Suppressor macrophage treated with lipopolysaccharide for 4 hours (primary cell): ENCODE data around the gene ALX4.

ENCODE experiments used
- DNase-seq: peaks from one replicate; pipeline ENCODE4 v3.0.0-alpha.2; 2020

The ALX4 gene

DNA sequence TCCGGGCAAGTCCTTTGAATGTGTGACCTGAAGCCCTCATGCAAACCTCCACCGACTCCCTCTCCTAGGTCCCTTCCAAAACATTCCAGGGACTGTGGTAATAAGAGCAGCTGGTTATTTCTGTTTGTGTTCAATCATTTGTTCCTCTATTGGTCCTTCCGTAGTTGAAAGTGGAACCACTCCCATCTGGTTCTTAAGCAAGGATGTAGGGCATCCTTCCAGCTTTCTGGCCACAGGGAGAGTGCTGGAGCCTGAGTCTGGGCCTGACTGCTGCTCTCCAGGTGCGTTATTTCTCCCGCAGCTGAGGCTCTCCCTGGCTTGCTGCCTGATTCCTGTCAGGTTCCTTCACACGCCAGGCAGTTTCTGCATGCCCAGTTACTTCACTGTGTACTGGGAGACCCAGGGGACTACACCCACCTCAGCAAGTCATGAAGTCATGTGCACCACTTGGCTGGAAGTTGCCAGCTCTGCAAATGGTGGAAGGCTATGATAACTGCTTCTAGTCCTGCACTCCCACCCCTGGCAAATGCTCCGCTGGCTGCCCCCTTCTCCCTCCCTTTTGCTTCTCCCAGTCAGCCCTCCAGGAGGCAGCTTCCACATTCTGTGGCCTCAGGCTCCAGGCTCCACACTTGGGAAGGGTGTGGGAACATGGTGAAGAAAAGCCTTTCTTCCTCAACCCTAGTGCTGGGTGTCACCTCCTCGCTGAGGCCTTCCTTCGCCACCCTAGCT lies 4.0 kb upstream of the ALX4 start:
- DNase-seq = peak; percentile 17

DNA sequence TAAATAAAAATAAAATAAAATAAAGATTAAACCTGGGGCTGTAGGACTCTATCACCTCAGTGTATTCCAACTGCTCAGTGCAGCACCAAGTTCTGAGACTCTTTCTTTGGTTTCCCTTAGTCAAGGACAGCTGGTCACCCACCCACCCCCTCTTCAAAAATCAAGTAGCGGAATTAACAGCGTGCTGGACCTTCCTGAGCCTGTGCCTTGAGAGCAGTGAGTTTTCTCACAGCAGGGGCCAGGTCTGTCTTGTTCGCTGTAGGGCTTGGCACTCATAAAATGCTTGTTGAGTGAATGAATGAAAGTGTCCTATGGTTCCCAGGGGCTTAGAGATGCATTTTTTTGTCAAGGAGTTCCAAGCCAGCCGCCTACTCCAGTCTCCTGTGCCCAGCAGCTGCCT lies 2.9 kb upstream of the ALX4 start:
- no peak for DNase-seq

DNA sequence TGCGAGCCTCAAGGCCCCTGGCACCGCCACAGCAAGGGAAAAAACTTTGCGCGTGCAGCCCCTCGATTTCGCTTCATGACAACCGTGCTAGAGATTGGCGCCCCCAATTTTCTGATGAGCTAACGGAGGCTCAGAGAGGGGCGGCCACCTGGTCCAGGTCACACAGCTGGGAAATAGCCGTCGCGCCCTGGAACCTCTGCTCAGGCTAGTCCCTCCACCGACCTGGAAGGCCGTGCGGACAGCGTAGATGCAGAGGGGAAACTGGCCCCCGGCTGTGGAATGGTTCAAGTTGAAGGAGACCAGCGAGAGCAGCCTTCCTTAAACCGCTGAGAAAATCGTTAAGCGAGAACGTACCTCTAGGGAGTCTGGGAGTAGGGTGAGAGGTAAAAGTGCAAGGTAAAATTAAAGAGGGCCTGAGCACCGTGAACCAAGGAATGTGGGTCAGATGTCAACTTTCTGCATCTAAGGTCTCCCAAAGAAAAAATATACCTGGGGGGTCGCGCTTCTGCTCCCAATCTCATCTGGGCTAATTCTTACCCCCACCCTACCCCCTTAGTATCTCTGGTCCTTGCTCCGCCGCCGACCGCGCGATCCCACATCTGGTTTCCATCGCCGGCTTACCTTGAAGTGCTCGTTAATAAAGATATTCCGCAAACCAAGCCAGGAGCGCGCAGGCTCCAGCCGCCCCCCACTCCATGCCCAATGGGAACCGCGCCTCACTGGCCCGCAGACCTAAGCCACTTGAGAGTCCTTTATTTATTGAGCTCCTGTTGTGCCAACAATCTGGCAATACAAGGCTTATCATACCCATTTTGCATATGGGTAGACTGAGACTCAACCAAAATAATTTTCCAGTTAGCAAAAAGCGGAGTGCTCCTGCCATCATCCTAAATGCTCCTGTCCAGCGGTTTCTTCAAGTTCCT lies 1.7 kb upstream of the ALX4 start:
- DNase-seq = no peak

DNA sequence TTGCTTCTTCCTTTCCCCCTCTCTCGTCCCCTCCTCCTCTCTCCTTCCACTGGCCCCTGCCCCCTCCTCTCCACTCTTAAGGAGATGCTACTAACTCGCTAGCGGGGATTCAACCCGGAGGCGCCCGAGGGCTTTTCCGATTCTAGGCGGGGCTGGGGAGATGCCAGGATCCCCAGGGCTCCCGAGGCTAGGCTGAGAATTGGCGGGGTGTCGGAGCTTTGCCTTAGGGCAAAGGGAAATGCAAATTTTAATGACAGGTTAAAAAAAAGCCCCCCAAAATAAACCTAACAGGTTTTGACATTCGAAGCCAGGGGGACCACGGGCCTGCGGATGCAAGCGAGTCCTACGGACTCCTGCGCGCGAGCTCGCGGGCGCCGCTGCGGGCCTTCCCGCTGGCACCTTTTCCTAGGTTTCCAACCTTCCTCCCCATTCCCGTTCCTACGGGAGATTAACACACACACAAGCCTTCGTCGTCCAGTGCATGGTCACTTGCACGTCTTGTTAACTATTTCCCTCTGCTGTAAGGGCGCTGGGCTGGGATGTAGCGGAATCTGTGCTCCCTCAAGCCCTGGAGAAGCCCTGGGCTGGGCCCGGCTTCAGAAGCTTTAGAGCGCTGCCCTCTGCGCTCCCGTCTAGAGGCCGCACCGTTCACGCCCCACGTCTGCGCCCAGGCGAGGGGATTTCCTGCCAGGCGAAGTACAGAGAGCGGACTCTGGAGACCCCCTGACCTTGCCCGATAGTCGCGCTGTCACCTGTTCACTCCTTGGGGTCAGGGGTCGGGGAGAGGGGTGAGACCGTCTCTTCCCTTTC lies 729 bp upstream of the ALX4 start:
- DNase-seq = no peak

DNA sequence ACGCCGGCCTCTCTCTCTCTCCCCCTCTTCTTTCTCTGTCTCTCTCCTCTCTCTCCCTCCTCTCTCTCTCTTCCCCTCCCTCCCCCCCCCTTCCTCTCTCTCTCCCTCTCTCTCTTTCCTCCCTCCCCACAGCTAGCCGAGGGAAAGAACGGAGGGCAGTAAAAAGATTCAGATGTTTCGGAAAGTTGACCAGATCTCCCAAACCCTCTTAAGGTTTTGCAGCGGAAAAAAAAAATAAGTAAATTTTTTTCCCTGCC lies 195 bp upstream of the ALX4 start:
- DNase-seq = no peak

DNA sequence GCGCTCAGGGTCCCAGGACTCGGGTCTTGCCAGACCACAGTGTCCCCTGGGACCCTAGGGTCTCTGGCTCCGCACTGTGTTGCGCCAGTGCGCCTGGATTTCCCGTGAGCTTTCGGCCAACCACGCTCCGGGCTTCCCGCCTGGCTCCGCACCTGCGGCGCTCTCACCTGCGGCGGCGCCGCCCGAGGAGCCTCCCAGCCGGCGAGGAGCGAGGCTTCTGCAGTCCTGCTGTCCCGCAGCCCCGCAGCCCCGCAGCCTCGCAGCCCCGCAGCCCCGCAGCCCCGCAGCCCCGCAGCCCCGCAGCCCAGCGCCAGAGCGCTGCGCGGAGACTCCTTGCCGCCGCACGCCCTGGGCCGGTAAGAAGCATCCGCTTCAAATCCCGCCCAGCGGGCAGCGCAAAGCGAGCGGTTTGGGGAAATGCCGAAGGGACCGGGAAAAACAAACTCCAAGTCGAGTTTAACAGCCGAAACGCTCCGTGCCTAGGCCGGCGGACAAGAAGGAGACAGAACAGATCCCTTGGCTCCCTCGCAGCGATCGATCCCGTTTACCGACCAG lies 939 bp downstream of the ALX4 start:
- no peak for DNase-seq

DNA sequence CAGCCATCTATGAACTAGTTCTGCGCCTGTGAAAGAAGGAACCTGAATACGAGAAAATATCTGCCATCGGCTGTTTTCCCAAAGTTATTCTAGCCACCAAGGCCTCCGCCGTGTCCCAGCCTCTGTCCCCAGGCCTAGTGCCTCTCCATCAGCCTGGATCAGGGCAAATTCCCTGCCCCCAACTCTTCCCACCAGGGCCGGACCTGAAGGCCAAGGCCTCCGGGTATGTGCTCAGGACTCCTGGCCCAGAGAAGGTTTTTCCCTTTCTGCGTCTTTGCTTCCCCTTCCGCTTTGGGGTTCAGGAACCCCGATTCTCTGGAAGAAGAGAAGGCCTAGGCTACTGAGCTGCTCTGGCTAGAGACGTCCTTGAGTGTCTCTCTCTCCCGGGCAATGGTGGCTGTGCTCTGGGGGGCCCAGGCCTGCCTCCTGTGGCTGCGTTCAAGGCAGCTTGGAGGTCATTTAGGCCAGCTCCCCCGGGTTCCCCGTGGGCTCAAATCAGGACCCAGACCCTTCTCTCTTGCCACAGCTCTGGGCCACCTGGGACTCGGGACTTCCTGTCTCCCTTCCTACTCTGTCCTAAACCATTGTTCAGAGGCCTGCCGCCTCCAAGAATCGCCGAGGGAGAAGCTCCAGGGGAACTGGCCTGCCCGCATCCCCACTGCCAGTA lies 1.6 kb downstream of the ALX4 start:
- no peak for DNase-seq

DNA sequence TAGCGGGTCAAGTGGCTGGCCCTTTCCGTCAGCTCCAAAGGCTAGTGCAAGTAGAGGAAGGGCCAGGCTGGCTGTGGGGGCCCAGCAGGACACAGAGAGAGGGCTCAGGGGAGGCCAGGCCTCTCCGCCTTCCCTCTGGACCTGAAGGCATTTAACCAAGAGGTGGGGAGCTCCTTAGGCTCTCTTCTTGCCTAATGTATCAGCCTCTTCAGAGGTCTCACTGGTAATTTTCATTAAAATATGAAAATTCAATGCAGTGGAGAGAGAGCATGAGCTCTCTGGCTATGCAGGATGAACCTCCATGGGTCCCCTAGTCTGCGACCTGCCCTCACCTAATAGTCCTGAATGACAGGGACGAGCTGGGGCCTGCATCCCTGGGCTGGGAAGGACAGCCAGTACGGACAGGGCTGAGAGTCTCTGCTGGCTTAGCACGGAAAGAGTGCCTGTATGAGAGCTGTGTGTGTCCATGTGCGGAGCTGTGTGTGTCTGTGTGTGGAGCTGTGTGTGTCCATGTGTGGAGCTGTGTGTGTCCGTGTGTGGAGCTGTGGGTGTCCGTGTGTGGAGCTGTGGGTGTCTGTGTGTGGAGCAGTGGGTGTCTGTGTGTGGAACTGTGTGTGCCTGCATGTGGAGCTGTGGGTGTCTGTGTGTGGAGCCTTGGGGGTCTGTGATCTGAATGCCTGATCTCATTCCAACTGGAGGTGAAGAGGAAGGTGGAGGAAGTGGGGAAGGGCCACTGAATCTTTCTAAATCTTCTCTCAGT lies 2.4 kb downstream of the ALX4 start:
- no peak for DNase-seq

DNA sequence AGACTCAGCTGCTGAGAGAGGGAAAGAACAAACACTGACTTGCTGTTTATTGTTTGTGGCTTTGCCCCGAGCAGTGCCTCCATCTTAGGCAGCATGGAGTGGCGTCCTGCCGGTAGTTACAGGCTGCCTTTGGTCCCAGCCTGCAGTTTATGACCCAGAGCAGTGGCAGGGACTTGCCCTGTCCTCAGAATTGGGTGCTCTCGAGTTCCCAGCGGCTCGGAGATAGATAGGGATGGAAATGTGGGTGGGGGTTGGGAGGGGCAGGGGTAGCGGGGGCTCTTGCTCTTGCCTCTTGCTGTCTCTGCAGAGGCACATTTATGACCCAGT lies 3.1 kb downstream of the ALX4 start:
- no peak for DNase-seq

DNA sequence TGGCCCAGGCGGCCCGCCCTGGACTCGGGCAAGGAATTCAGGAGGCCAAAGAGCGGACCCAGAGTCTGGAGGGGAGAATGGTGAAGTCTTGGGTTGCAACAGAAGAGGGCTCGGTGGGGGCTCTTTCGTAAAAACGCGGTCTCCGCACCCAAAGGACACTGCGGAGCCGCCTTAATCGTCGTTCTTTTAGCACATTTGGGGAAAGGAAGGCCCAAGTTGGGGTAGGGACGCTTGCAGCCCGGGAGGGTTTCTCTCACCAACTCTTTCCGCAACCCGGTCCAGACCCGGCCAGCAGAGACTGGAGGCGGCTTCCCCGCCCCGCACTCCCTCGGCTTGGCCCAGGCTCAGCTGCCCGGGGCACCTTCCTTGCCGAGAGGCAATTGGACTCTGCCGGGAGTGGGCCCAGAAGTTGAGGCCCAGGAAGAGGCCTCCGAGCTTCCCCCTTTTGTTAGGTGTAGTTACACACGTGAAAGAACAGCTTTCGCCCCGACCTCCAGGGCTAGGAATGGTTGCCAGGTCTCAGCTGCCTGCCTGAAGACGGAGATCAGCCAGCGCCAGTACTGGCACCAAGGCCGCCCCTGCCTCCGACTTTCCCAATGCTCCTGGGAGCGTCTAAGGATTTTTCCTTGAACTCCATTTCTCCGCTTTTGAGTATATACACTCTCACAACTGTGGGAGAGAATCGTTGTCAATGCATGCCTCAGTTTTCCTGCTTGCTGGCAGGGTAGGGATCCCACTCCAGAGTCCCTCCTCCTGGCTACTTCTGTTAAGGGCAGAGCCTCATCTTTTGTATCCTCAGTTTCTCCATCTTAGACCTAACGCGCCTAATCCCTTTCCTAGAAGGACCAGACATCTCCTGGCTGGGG lies 3.7 kb downstream of the ALX4 start:
- DNase-seq = no peak

DNA sequence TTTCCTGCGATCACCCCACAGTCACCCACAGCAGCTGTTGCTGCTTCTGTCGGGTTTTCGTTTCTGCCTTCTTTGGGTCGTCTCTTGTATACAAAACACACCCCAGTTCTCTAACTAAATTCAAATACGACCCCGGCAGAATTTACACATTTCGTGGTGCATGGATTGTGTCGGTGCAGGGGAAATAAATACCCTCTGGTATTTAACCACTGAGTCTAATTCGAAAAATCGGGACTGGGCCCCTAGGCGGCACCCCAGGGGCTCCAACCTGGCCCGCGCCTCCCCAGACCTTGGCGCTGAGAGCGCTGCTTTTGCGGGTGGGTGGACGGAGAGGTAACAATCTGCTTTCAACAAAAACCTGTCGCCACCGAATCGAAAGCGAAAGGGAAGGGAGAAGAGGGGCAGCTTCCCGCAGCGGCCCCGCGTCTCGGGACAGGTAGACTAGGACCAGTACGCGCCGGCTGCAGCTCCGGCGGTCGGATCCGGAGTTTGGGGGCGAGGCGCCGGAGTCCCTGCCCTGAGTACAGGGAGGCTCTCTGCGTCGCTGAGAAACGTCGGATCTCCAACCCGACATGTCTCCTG lies 4.4 kb downstream of the ALX4 start:
- DNase-seq = no peak

DNA sequence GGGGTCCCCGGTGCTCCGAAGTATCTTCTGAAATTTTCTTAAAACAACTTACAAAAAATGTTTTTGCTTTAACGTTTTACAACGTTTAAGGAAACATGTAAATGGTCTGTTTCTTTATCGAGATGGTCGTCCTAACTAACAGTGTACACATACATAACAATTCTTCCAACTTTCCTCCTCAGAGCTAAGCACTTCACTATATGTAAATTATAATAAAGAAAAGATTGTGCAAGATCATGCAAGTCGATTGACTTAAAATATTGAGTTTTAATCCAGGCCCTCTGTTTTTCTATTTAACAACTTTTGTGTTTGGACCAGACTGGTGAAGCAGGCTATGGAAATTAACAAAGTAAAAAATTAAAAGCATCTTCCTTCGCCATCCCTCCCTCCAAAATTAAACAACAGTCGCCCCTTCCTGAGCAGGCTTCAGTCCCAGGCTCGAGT lies 4.9 kb downstream of the ALX4 start:
- no peak for DNase-seq

DNA sequence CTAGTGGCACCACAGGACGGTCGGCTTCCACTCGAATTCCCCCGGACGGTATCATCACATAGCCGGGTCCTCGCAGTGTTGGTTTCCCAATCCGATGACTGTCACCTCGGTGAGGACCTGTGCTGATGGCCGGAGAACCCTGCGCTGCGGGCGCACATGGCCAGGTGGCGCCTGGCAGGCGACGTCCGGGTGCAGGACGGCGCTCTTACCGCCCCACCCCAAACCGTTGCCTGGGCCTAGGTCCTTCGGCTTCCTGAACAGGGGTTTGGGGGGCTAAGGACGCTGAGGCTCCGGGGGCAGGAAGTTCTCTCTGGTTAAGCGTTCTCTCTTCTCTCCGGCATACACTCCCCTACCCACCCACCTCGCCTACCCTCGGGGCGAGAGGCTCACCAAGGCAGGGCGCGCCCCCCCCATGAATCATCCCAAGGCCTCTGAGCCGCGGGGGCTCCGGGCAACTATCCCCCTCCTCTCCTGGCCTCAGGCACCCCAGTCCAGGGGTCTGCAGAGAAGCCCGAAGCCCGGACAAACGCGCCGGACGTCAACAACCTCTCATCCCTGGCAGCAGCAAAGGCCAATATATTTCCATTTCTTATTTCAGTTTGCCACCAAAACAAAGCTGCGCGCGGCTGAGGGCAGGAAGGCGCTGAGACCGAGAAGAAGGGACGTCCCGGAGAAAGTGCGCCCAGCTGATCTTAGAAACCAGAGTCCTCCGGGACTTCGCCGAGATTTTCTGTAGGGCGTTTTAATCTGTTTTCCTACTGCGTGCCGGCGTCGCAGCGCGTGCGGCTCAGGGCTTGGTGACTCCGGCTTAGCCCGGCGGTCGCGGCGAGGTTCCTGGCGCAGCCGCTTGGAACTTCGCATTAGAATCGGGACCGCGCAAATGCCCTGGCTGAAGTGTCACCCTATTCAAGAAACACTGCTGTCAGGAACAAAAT lies 5.6 kb downstream of the ALX4 start:
- peak; percentile 14 for DNase-seq

DNA sequence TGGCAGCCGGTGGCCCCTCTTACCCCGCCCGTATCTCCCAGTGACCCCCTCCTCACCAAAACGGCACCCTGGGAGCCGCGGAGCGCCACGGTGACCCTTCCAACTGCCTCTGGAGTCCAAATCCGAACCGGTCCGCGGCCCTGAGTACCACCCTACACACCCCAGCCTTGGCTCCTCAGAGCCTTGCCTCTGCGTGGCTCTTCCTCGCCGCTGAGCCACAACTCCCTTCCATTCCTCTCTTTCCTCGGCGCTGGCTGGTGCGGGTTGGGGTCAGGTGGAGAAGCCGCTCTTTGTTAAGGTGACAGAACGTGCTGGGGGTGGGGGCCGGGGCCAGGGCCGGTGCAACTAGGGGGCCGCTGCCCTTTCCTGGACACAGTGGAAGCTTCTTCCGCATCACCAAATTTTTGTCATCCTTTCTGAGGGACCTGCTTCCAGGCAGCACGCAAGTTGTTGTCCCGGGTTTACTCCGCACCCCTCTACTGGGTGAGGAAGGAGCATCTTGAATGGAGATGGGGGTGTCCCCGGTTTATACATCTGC lies 6.5 kb downstream of the ALX4 start:
- DNase-seq = no peak

DNA sequence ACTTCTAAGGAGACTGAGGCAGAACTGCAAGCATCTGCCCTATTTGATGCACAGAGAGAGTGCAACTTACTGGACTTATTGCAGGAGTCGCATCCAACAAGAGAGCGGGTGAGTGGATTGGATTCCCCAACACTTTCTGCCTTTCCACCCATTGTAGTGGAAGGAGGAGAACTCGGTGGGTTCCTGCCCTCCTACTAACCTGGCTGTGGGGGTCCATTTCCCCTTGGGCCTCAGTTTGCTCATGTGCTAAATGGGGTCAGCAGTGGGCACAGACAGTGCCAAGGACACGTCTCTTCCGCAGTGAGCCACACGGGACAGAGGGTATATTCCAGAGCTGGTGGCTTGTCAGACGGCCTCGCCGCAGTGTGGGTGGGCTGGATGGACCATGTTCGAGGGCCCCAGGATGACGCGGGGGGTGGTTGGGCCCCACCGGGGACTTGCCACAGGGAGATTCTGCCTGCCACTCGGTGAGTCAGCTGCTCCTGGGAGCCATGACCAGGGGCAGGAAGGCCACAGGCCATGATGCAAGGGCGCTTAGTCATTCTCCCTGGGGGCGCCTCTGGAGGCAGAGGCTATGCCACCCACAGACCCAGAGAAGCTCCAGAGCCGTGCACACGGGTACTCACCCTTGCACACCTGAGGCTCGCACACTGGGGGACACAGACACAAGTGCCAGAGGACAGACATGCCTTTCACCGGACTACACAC lies 8.2 kb downstream of the ALX4 start:
- peak; percentile 72 for DNase-seq

DNA sequence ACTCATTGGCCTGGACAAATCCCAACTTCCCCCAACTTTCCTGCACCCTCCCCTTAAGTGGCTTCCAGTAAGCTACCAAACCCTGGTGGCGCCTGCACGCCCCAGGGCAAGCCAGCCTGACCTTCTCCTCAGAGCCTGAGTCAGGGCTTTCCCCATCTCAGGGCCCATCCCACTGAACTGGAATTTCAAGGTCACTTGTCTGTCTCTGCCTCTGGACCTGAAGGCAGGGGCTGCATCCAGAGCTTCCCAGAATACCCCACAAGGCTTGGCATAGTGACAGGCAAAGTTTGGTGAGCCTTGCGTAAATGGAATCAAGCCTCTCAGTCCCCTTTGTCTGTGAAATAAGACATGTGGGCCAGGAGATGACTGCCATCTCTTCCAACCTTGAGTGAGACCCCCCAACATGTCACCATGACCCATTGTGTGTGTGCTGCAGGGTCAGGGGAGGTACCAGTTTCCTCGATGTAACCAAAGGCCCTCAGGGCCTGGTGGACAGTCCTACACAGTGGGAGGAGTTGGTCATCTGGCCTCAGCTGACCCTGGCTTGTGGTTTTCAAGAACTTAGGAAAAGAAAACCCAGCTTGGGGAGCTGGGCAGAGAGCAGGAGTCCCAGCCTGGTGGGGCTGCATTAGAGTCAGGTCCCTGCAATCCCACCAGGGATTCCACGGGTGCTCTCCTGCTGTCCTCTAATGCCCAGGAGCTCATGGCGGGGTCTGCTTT lies 8.9 kb downstream of the ALX4 start:
- peak; percentile 29 for DNase-seq

DNA sequence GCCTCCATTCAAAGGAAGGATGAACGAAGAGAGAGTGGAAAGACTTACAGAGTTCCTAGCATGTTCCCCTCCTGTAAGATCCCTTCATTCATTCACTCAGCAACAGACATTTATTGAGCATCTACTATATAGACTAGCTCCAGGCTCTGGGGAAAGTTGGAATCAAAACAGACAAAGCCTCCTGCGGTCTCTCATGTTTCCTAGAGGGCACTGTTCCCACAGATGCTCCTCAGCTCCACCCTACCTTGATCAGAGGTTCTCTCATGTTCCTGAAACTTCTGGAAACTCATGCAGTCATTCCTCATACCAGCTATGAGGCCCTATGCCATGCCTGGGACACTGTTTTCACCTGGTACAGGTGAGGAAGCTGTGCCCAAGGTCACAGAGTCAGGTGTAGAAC lies 11.1 kb downstream of the ALX4 start:
- DNase-seq = no peak

DNA sequence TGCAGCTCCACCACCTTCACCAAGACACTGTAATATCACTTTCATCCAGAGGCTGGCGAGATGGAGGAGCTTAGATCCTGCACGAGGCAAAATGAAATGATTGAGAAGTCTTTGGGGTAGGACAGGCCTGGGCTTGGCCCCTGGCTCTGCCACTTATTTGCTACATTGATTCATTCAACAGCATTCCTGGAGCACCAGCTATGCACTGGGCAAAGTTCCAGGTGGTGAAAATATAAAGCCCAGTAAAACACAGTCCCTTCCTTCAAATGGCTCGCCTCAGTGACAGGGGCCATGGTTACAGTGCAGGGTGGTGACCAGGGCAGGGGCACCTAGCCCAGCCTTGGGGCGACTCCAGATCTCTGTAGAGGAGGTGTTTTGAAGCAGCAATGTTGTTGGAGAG lies 19.7 kb downstream of the ALX4 start:
- no peak for DNase-seq
